Cardiac muscle cell (in vitro differentiated cells and primary cell): ENCODE results near the gene MPP1. TPM values are rescaled to one million over a fixed set of nuclear protein-coding genes. Genes with fewer than 3 reads are reported as not detected.

Experiments used
- DNase-seq, 2 donors: peaks; one replicate each; pipeline versions ENCODE4 v3.0.0 to v3.0.0-alpha.2; 2010 to 2017; ENCODE audit warnings: low read depth in 1 of 2, low spot score in 1 of 2
- H3K27ac ChIP-seq: fragments of 200-600 bp; sonication (generic); 2 replicates; pipeline ENCODE4 v1.5.1; 2016
- H3K27me3 ChIP-seq: fragments of 200-600 bp; sonication (generic); 2 replicates; pipeline ENCODE4 v1.6.0; 2016; ENCODE audit warnings: control low read depth
- H3K36me3 ChIP-seq: fragments of 200-600 bp; sonication (generic); 2 replicates; pipeline ENCODE4 v1.5.1; 2016; ENCODE audit warnings: control low read depth
- H3K4me1 ChIP-seq: fragments of 200-600 bp; sonication (generic); 2 replicates; pipeline ENCODE4 v1.8.1; 2017; ENCODE audit warnings: low read depth, mild to moderate bottlenecking, mixed run types
- H3K4me3 ChIP-seq: fragments of 200-600 bp; sonication (generic); 2 replicates; pipeline ENCODE4 v1.5.1; 2016; ENCODE audit warnings: mild to moderate bottlenecking
- H3K9me3 ChIP-seq: fragments of 200-600 bp; sonication (generic); 2 replicates; pipeline ENCODE4 v1.5.1; 2017; ENCODE audit warnings: low read depth, mild to moderate bottlenecking, control low read depth
- polyA plus RNA-seq: library from polyadenylated mRNA; unstranded; fragments of >200 nt; fragmentation: Nextera tagmentation; extraction: Ambion mirVana; gene quantifications from 2 replicates; pipeline ENCODE4 v1.2.1, GENCODE V29; 2016
- total RNA-seq: library from RNA; depleted of rRNA; stranded (reverse); fragments of >200 nt; gene quantifications from 2 replicates; pipeline ENCODE4 v1.2.3, GENCODE V29; 2016
- TF ChIP-seq, protein P1 (sequence below): IDR thresholded peaks from 2 replicates; pipeline ENCODE4 v1.5.1; 2012; ENCODE audit warnings: low read depth, mild to moderate bottlenecking, low read length

Gene MPP1
- total and polyA plus RNA-seq, 2 experiments from 2014 or later: 22.5 to 28.5 TPM

GRCh38 chrX:154775419-154776349, 29.6 kb downstream of the MPP1 start:
- Histone ChIP-seq H3K36me3 (peaks cover 9% of the 10 kb centered on the region), H3K27ac (no peak overlapping the region), H3K9me3 (no peaks in the 10 kb centered on the region), H3K27me3 (no peaks in the 10 kb centered on the region), H3K4me1 (no peaks in the 10 kb centered on the region), H3K4me3 (no peak overlapping the region)
- TF ChIP-seq, protein P1, sequence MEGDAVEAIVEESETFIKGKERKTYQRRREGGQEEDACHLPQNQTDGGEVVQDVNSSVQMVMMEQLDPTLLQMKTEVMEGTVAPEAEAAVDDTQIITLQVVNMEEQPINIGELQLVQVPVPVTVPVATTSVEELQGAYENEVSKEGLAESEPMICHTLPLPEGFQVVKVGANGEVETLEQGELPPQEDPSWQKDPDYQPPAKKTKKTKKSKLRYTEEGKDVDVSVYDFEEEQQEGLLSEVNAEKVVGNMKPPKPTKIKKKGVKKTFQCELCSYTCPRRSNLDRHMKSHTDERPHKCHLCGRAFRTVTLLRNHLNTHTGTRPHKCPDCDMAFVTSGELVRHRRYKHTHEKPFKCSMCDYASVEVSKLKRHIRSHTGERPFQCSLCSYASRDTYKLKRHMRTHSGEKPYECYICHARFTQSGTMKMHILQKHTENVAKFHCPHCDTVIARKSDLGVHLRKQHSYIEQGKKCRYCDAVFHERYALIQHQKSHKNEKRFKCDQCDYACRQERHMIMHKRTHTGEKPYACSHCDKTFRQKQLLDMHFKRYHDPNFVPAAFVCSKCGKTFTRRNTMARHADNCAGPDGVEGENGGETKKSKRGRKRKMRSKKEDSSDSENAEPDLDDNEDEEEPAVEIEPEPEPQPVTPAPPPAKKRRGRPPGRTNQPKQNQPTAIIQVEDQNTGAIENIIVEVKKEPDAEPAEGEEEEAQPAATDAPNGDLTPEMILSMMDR: no peak
- DNase-seq: peak; percentile 36 to 53

- DNase-seq: no peak
- Histone ChIP-seq H3K4me1 (no peaks in the 10 kb centered on the region), H3K4me3 (no peak overlapping the region), H3K27ac (no peak overlapping the region), H3K27me3 (no peaks in the 10 kb centered on the region), H3K9me3 (no peaks in the 10 kb centered on the region), H3K36me3 (peaks cover 11% of the 10 kb centered on the region)
- TF ChIP-seq, protein P1: no peak
Measured at GRCh38 chrX:154774622-154775021, 30.7 kb downstream of the MPP1 start.

- Histone ChIP-seq H3K27ac (peak within 1 kb of the TSS; percentile 67), H3K4me1 (no peaks in the 10 kb centered on the region), H3K4me3 (peak within 1 kb of the TSS; percentile 61), H3K36me3 (peaks cover 5% of the 10 kb centered on the region), H3K27me3 (no peaks in the 10 kb centered on the region), H3K9me3 (no peaks in the 10 kb centered on the region)
- TF ChIP-seq, protein P1: no peak
- DNase-seq: peak; percentile 96 to 97
Measured at GRCh38 chrX:154762537-154763296, 42.6 kb downstream of the MPP1 start, which contains the start of gene DKC1. Gene DKC1 (plus strand): TSS chrX:154762864. CDS start chrX:154762966, 102 bp downstream.

GRCh38 chrX:154761977-154762536, 43.2 kb downstream of the MPP1 start:
- Histone ChIP-seq H3K4me1 (no peaks in the 10 kb centered on the region), H3K9me3 (no peaks in the 10 kb centered on the region), H3K36me3 (peaks cover under 1% of the 10 kb centered on the region), H3K4me3 (peak overlapping the region; percentile 26), H3K27ac (peak overlapping the region; percentile 67), H3K27me3 (no peaks in the 10 kb centered on the region)
- TF ChIP-seq, protein P1: no peak
- no peak for DNase-seq

GRCh38 chrX:154758696-154759095, 46.6 kb downstream of the MPP1 start:
- peaks cover under 1% of the 10 kb centered on the region for H3K27me3 ChIP-seq
- H3K9me3 ChIP-seq: no peaks in the 10 kb centered on the region
- H3K27ac ChIP-seq: no peak overlapping the region
- no peaks in the 10 kb centered on the region for H3K36me3 ChIP-seq
- no peak for DNase-seq
- TF ChIP-seq, protein P1: no peak
- no peaks in the 10 kb centered on the region for H3K4me1 ChIP-seq
- H3K4me3 ChIP-seq: no peak overlapping the region
